NCI-H2196 (cell line): Measurements from ENCODE around the gene NPEPPS.

ENCODE experiments used
- DNase-seq: peaks from one replicate; lab custom pipeline; 2025; ENCODE audit not compliant: unreplicated experiment; lab: John Stamatoyannopoulos, UW

NPEPPS gene

DNA sequence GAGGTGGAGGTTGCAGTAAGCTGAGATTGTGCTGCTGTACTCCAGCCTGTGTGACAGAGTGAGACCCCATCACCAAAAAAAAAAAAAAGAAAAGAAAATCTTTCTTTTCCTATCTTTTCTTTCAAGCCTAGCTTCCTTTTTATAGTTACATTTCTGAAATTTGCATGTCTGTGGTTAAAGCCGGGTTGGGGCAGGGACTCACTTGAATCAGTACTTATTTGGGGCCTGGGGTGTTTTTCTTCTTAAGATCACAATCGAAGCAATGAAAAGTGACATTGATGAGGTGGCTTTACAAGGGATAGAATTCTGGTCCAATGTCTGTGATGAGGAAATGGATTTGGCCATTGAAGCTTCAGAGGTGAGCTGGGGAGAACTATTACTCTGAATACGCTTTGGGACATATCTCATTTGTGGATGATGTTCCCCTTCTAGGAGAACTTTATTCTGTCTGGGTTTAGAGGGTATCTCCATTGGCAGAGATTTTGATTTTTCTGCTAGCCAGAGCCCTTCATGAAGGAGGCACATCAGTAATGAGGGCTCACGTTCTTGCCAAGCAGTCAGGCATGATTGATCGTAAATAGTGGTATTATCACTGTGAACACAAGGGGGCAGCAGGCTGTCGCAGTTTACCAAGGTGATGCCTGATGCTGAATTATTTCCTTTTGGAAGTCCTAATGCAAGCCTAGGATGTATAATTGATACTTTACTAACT is 133.2 kb downstream of the NPEPPS start:
- peak; percentile 68 for DNase-seq

DNA sequence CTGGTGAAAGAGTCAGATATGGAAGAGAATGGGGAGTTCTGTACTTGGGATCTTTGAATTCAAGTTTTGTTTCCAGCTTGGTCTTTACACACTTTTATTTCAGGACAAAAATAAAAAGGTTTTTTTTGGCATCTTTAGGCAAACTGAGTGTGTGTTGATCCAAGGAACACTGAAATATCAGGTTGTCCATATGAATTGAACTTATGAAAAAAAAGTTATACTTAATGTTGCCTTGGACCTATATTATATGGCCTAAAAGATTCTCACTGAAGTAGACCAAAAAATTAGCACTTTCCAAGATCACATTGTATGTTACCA is 133.7 kb downstream of the NPEPPS start:
- DNase-seq: no peak

DNA sequence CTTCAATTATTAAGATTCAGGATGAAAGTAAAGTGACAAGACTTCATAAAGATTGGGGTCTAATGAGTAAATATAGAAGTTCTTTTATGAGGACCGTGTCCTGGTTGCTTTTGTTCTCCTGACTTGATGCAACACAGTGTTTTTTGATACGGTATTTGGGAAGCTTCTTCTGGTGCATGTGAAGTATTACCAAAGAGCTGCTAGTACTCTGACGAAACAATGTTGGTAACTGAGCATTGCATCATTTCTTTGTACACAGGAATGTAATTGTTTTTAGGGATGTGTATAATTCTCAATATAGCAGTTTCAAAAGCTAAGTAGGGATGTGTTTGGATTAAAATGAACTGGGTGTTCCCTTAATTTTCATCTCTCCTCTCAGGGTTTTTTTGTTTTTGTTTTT is 134.7 kb downstream of the NPEPPS start:
- no peak for DNase-seq

DNA sequence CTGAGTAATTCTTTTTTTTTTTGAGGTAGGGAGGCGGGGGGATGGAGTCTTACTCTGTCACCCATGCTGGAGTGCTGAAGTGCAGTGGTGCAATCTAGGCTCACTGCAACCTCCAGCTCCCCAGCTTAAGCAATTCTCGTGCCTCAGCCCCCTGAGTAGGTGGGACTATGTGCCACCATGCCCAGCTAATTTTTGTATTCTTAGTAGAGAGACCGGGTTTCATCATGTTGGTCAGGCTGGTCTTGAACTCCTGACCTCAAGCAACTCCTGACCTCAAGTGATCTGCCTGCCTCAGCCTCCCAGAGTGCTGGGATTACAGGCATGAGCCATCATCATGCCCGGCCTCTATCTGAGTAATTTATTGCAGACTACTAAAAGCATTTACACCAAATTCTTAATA is 138.2 kb downstream of the NPEPPS start:
- no peak for DNase-seq

DNA sequence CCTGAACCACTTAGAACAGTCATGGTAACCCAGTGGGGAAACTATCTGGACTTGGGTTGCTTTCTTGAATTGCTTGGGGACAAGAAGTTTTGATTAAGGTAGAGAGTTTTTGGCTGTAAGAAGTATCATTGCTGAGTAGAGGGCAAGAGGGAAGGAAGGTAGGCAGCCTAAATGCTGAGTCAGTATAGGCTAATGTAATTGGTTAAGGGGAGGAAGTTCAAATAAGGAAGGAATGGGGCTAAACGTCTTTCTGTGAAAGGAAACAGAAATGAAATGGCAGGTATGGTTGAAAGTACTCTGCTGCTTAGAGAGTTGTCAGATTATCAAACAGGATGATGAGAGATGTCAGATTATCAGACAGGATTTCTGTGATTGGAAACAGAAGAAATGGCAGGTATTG is 139.2 kb downstream of the NPEPPS start:
- DNase-seq: no peak
